A673 (cell line): ENCODE measurements around the gene RPS6KA2. TPM values are rescaled to one million over a fixed set of nuclear protein-coding genes. Genes with fewer than 3 reads are reported as not detected.

Source experiments
- BruUV-seq: library from RNA; stranded (reverse); fragments of 400-500 nt; replicated peaks from 2 replicates; lab custom pipeline; 2021; lab: Mats Ljungman, UMichigan
- CTCF ChIA-PET: fragments of 300-600 bp; sonication (Branson Sonifier 250); formaldehyde crosslinking; loops from one replicate; lab custom pipeline; 2022; ENCODE audit warnings: antibody characterized with exemption; lab: Charles Lee
- POLR2A ChIA-PET: fragments of 300-600 bp; sonication (Branson Sonifier 250); formaldehyde crosslinking; loops from one replicate; lab custom pipeline; 2022; ENCODE audit warnings: antibody characterized with exemption; ENCODE audit not compliant: low non-redundant PET; lab: Charles Lee
- DNase-seq: peaks from one replicate; pipeline ENCODE4 v3.0.0-alpha.2; 2015; ENCODE audit warnings: low spot score
- H3K27ac ChIP-seq: fragments of 200-600 bp; sonication (generic); 2 replicates; pipeline ENCODE4 v1.5.1; 2016; ENCODE audit warnings: mixed run types, low read depth, mild to moderate bottlenecking, mixed read lengths, antibody characterized with exemption, low read length; ENCODE audit not compliant: poor library complexity, severe bottlenecking
- H3K27me3 ChIP-seq: fragments of 200-600 bp; sonication (generic); replicated peaks from 2 replicates; pipeline ENCODE4 v1.6.1; 2017; ENCODE audit warnings: mixed run types, low read depth, mild to moderate bottlenecking, mixed read lengths, antibody characterized with exemption, low read length; ENCODE audit not compliant: insufficient read depth, poor library complexity
- H3K36me3 ChIP-seq: fragments of 200-600 bp; sonication (generic); 2 replicates; pipeline ENCODE4 v1.6.1; 2016; ENCODE audit warnings: mixed run types, mild to moderate bottlenecking, mixed read lengths, antibody characterized with exemption, low read length; ENCODE audit not compliant: insufficient read depth, poor library complexity, severe bottlenecking
- H3K4me1 ChIP-seq: fragments of 200-600 bp; sonication (generic); 2 replicates; pipeline ENCODE4 v1.6.1; 2017; ENCODE audit warnings: mixed run types, mild to moderate bottlenecking, mixed read lengths, antibody characterized with exemption, low read length; ENCODE audit not compliant: insufficient read depth, poor library complexity, severe bottlenecking
- H3K4me3 ChIP-seq: fragments of 200-600 bp; sonication (generic); 2 replicates; pipeline ENCODE4 v1.5.1; 2016; ENCODE audit warnings: low read depth, mixed run types, mild to moderate bottlenecking, mixed read lengths, low read length; ENCODE audit not compliant: poor library complexity, severe bottlenecking
- H3K9me3 ChIP-seq: fragments of 200-600 bp; sonication (generic); 2 replicates; pipeline ENCODE4 v1.6.1; 2016; ENCODE audit warnings: mixed run types, low read depth, mild to moderate bottlenecking, mixed read lengths, antibody characterized with exemption, low read length; ENCODE audit not compliant: poor library complexity, severe bottlenecking
- CTCF ChIP-seq: fragments of 300-800, 200-600 bp; sonication (generic); conservative IDR thresholded peaks from 2 replicates; pipeline ENCODE4 v1.5.1; 2017; ENCODE audit warnings: low read depth, mild to moderate bottlenecking, antibody characterized with exemption, low read length, moderate library complexity, mixed read lengths
- EZH2 ChIP-seq: fragments of 200-600 bp; sonication (generic); IDR thresholded peaks from 2 replicates; pipeline ENCODE4 v1.6.1; 2017; ENCODE audit warnings: borderline replicate concordance, low read depth, mild to moderate bottlenecking, mixed read lengths, antibody characterized with exemption, low read length; ENCODE audit not compliant: poor library complexity, severe bottlenecking
- intact Hi-C: fragments of 100-400 bp; cut with micrococcal nuclease; formaldehyde crosslinking; loops from one replicate; pipeline ENCODE4 v1.10.0; 2022; ENCODE audit not compliant: unreplicated experiment
- total RNA-seq: library from RNA; stranded (reverse); gene quantifications from 2 replicates; pipeline ENCODE4 v1.2.3, GENCODE V29; 2021

The RPS6KA2 gene
- total RNA-seq, 1 experiment from 2014 or later = 30.1 TPM

- Histone ChIP-seq H3K36me3 (no peaks in the 10 kb centered on the region), H3K4me3 (no peak overlapping the region), H3K9me3 (no peaks in the 10 kb centered on the region), H3K27me3 (no peaks in the 10 kb centered on the region), H3K27ac (no peak overlapping the region), H3K4me1 (no peaks in the 10 kb centered on the region)
- no peak for DNase-seq
- BruUV-seq = no TSS peak
- CTCF ChIA-PET = no interaction called here
- TF ChIP-seq EZH2 = no peak
- no peak for TF ChIP-seq CTCF
- POLR2A ChIA-PET = no interaction called here
- intact Hi-C loops = no loop called here
Observed at GRCh38 chr6:166543603-166544295, 83.3 kb downstream of the RPS6KA2 start.

GRCh38 chr6:166542580-166542912 lies 84.5 kb downstream of the RPS6KA2 start:
- H3K27me3 ChIP-seq = no peaks in the 10 kb centered on the region
- no peak overlapping the region for H3K27ac ChIP-seq
- no peak overlapping the region for H3K4me3 ChIP-seq
- no peaks in the 10 kb centered on the region for H3K4me1 ChIP-seq
- TF ChIP-seq CTCF (no peak), EZH2 (no peak)
- ChIA-PET CTCF (no interaction called here), POLR2A (no interaction called here)
- no peaks in the 10 kb centered on the region for H3K36me3 ChIP-seq
- no peaks in the 10 kb centered on the region for H3K9me3 ChIP-seq
- DNase-seq = no peak
- BruUV-seq = no TSS peak
- intact Hi-C loops = no loop called here

GRCh38 chr6:166541876-166542579 lies 85.0 kb downstream of the RPS6KA2 start:
- Histone ChIP-seq H3K27me3 (no peaks in the 10 kb centered on the region), H3K27ac (no peak overlapping the region), H3K36me3 (no peaks in the 10 kb centered on the region), H3K4me1 (no peaks in the 10 kb centered on the region), H3K9me3 (no peaks in the 10 kb centered on the region), H3K4me3 (no peak overlapping the region)
- TF ChIP-seq EZH2 = no peak
- no peak for TF ChIP-seq CTCF
- ChIA-PET POLR2A (no interaction called here), CTCF (no interaction called here)
- no TSS peak for BruUV-seq
- intact Hi-C loops = no loop called here
- no peak for DNase-seq
